ENCODE measurements around the gene CBLL1.

The CBLL1 gene

GRCh38 chr7:107789647-107790046, 45.7 kb downstream of the CBLL1 start:
- in situ Hi-C loops (cut with HindIII; ENCODE audit: low pct_ligation_motif_present, low pct_unique_long_range_greater_than_20kb, low sequenced_read_pairs) = no loop called here

DNA sequence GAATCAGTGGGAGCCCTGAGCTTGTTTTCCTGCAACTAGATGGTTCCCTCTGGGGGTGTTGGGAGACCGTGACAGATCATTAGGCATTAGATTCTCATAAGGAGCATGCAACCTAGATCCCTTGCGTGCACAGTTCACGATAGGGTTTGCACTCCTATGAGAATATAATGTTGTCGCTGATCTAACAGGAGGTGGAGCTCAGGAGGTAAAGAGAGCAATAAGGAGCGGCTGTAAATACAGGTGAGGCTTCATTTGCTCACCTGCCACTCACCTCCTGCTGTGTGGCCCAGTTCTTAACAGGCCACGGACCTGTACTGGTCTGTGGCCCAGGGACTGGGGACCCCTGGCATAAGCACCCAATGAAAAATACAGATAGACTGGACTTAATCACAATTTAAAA, 48.4 kb downstream of the CBLL1 start:
- no peak for DNase-seq
- in situ Hi-C loops (cut with HindIII; ENCODE audit: low pct_ligation_motif_present, low pct_unique_long_range_greater_than_20kb, low sequenced_read_pairs) = no loop called here

More at GRCh38 chr7:107789647-107790046, 45.7 kb downstream of the CBLL1 start:
- no peak for DNase-seq

- DNase-seq = no peak
- in situ Hi-C loops (cut with HindIII; ENCODE audit: low pct_ligation_motif_present, low pct_unique_long_range_greater_than_20kb, low sequenced_read_pairs) = no loop called here
Measured at GRCh38 chr7:107799647-107800264, 55.8 kb downstream of the CBLL1 start.

DNA sequence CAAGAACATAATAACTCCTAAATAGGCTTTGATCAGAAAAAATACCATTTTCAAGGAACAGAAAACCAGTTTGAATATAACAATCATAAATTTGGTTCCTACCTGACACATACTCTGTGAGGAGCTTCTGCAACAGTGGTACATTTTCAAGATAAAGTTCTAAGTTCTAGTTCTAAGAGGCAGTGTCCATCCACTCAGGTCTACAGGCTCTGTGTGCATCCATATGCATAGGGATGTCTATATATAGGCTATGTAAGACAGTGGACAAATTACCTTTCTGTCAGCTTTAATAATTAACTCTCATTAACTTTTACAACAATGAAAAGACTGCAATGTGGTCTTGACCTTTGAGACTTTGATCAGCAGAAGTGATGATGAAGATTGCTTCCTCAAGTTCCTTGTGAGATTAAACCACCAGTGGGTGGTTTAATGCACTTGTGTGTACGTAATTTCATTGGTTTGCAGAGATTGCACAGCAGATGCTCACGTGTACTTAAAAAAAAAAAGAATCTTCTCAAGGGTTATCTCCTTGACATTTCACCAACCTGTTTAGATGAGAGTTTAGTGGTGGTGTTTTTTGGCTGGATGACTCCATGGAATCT, 59.2 kb downstream of the CBLL1 start, which contains the start of gene SLC26A3:
TSS of gene SLC26A3 (minus strand) at position 215 of the 602 bp plus-strand sequence. CDS start 8,714 bp downstream, outside the sequence.
- no peak for DNase-seq
- in situ Hi-C loops (cut with HindIII; ENCODE audit: low pct_ligation_motif_present, low pct_unique_long_range_greater_than_20kb, low sequenced_read_pairs) = no loop called here

DNA sequence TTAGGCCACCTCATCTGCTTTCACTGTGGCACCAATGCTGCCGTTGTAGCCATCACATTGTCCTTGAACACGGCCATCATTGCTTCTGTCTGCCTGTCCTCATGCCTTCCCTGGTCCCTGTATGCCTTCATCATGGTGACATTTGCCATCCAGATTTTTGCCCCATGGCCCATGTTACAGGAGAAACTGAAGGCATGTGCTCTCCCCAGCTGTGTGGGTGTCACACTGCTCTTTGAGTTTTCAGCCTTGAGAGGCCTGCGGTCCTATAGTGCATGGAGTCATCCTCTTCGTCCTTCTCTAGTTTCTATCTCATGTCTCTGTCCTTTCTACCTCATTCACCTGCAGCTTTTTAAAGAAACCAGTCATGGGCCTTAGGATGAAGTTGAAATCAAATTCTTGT, 65.2 kb downstream of the CBLL1 start:
- in situ Hi-C loops (cut with HindIII; ENCODE audit: low pct_ligation_motif_present, low pct_unique_long_range_greater_than_20kb, low sequenced_read_pairs) = no loop called here
- no peak for DNase-seq

GRCh38 chr7:107810626-107811025, 66.7 kb downstream of the CBLL1 start:
- in situ Hi-C loops (cut with HindIII; ENCODE audit: low pct_ligation_motif_present, low pct_unique_long_range_greater_than_20kb, low sequenced_read_pairs) = no loop called here
- no peak for DNase-seq
